Uterus (tissue), 4 donors: Measurements from ENCODE around the gene RBMS1. TPM values are rescaled to one million over a fixed set of nuclear protein-coding genes. Genes with fewer than 3 reads are reported as not detected.

Source experiments
- DNase-seq, 2 donors: peaks; one replicate each; pipeline ENCODE4 v3.0.0-alpha.2; 2019 to 2020
- H3K27ac ChIP-seq, 2 donors: fragments of 200-600 bp; sonication (generic); 1 replicate in 1 of 2; 2 replicates in 1 of 2; pipeline ENCODE4 v1.5.1; 2016 to 2018
- H3K27me3 ChIP-seq, 2 donors: fragments of 200-600 bp; sonication (generic); one replicate each; pipeline ENCODE4 v1.5.1; 2018 to 2019; ENCODE audit warnings: control low read depth in 1 of 2
- H3K36me3 ChIP-seq, 2 donors: fragments of 200-600 bp; sonication (generic); one replicate each; pipeline ENCODE4 v1.5.1; 2019; ENCODE audit warnings: control low read depth in 1 of 2
- H3K4me1 ChIP-seq, 2 donors: fragments of 200-600 bp; sonication (generic); one replicate each; pipeline ENCODE4 v1.5.1; 2018 to 2019; ENCODE audit warnings: control low read depth in 1 of 2
- H3K4me3 ChIP-seq, 2 donors: fragments of 200-600 bp; sonication (generic); 1 replicate in 1 of 2; 2 replicates in 1 of 2; pipeline ENCODE4 v1.5.1; 2018 to 2019; ENCODE audit warnings: mild to moderate bottlenecking in 1 of 2
- H3K9me3 ChIP-seq, 2 donors: fragments of 200-600 bp; sonication (generic); one replicate each; pipeline ENCODE4 v1.5.1; 2019; ENCODE audit warnings: control low read depth in 1 of 2
- CTCF ChIP-seq, 4 experiments: fragments of 200-600 bp in 2 of 4; fragments of 450-650 bp in 2 of 4; sonication (generic) in 2 of 4; IDR thresholded peaks; one replicate each; pipeline ENCODE4 v1.5.1; 2016 to 2019; ENCODE audit warnings: antibody characterized with exemption in 4 of 4, mild to moderate bottlenecking in 2 of 4, moderate library complexity in 1 of 4
- POLR2A ChIP-seq, 2 donors: fragments of 450-650 bp; IDR thresholded peaks; one replicate each; pipeline ENCODE4 v1.6.1; 2016; ENCODE audit warnings: antibody characterized with exemption in 2 of 2, mild to moderate bottlenecking in 1 of 2, moderate library complexity in 1 of 2
- intact Hi-C: fragments of 100-400 bp; cut with DNase I; formaldehyde crosslinking; loops from one replicate; pipeline ENCODE4 v1.15.1; 2023; ENCODE audit warnings: low total_unique reads
- total RNA-seq, 4 donors: library from RNA; depleted of rRNA in 3 of 4; stranded (reverse); fragments of >200 nt in 3 of 4; gene quantifications; one replicate each; pipeline versions ENCODE4 v1.1.0 to v1.2.4, GENCODE V29; 2014 to 2023
- donor health status: DM: yes; HTN: yes; CAD: no.

Gene RBMS1
- total RNA-seq, 4 donors from 2014 or later, result 30.5 to 149 (median 88.9) TPM

GRCh38 chr2:160360089-160360757 is 133.4 kb downstream of the RBMS1 start:
- H3K4me1 ChIP-seq, result no peaks in the 10 kb centered on the region
- no peaks in the 10 kb centered on the region for H3K36me3 ChIP-seq
- no peak overlapping the region for H3K27ac ChIP-seq
- no peak overlapping the region for H3K4me3 ChIP-seq
- DNase-seq, result no peak
- no peak for TF ChIP-seq POLR2A (IDR thresholded peaks at IDR 0.05)
- TF ChIP-seq CTCF (IDR thresholded peaks at IDR 0.05), result no peak
- H3K9me3 ChIP-seq, result no peaks in the 10 kb centered on the region
- no peaks in the 10 kb centered on the region for H3K27me3 ChIP-seq
- intact Hi-C loops, result no loop called here

- TF ChIP-seq POLR2A (IDR thresholded peaks at IDR 0.05) (no peak), CTCF (IDR thresholded peaks at IDR 0.05) (no peak)
- intact Hi-C loops, result no loop called here
- H3K36me3 ChIP-seq, result no peaks in the 10 kb centered on the region
- peaks cover 0 to 2% of the 10 kb centered on the region in 2 donors for H3K4me1 ChIP-seq
- no peak for DNase-seq
- H3K27me3 ChIP-seq, result no peaks in the 10 kb centered on the region
- H3K9me3 ChIP-seq, result no peaks in the 10 kb centered on the region
- no peak overlapping the region for H3K27ac ChIP-seq
- no peak overlapping the region for H3K4me3 ChIP-seq
Measured at GRCh38 chr2:160358046-160358445, 135.6 kb downstream of the RBMS1 start.

- TF ChIP-seq POLR2A (IDR thresholded peaks at IDR 0.05) (no peak), CTCF (IDR thresholded peaks at IDR 0.05) (no peak)
- Histone ChIP-seq H3K9me3 (no peaks in the 10 kb centered on the region), H3K4me1 (peaks cover 0 to 5% of the 10 kb centered on the region in 2 donors), H3K36me3 (no peaks in the 10 kb centered on the region), H3K27me3 (no peaks in the 10 kb centered on the region), H3K4me3 (no peak overlapping the region), H3K27ac (peak overlapping the region in 1 of 2 donors; percentile 66)
- no peak for DNase-seq
- intact Hi-C loops, result no loop called here
Measured at GRCh38 chr2:160356485-160356884, 137.1 kb downstream of the RBMS1 start.

GRCh38 chr2:160355080-160355479 is 138.5 kb downstream of the RBMS1 start:
- TF ChIP-seq POLR2A (IDR thresholded peaks at IDR 0.05) (no peak), CTCF (IDR thresholded peaks at IDR 0.05) (no peak)
- H3K27ac ChIP-seq, result peak overlapping the region; percentile 32 to 66
- no peak for DNase-seq
- no peak overlapping the region for H3K4me3 ChIP-seq
- no peaks in the 10 kb centered on the region for H3K27me3 ChIP-seq
- no peaks in the 10 kb centered on the region for H3K9me3 ChIP-seq
- H3K4me1 ChIP-seq, result peaks cover 0 to 5% of the 10 kb centered on the region in 2 donors
- intact Hi-C loops, result no loop called here
- no peaks in the 10 kb centered on the region for H3K36me3 ChIP-seq

- H3K36me3 ChIP-seq, result no peaks in the 10 kb centered on the region
- H3K4me1 ChIP-seq, result peaks cover 0 to 5% of the 10 kb centered on the region in 2 donors
- DNase-seq, result no peak
- intact Hi-C loops, result no loop called here
- no peaks in the 10 kb centered on the region for H3K27me3 ChIP-seq
- no peaks in the 10 kb centered on the region for H3K9me3 ChIP-seq
- H3K4me3 ChIP-seq, result no peak overlapping the region
- TF ChIP-seq POLR2A (IDR thresholded peaks at IDR 0.05) (no peak), CTCF (IDR thresholded peaks at IDR 0.05) (no peak)
- H3K27ac ChIP-seq, result peak overlapping the region; percentile 32 to 66
Measured at GRCh38 chr2:160354677-160355076, 138.9 kb downstream of the RBMS1 start.
